Nephron (organoid): ENCODE results near the gene RASGEF1B.
A peak's percentile ranks its signal among the peaks of the same experiment; 100 is the strongest.

Source experiments
- H3K27ac Mint-ChIP-seq, 3 experiments: 2 replicates each; pipeline ENCODE4 v1.8.0; 2020; ENCODE audit warnings: mixed read lengths in 3 of 3, mild to moderate bottlenecking in 2 of 3, moderate library complexity in 1 of 3
- H3K27me3 Mint-ChIP-seq: 2 replicates; pipeline ENCODE4 v1.8.0; 2021; ENCODE audit warnings: low read depth, mild to moderate bottlenecking, moderate library complexity, mixed read lengths
- H3K36me3 Mint-ChIP-seq: 2 replicates; pipeline ENCODE4 v1.8.0; 2020; ENCODE audit warnings: low read depth, mixed read lengths
- H3K4me1 Mint-ChIP-seq: 2 replicates; pipeline ENCODE4 v1.8.0; 2020; ENCODE audit warnings: mixed read lengths
- H3K4me3 Mint-ChIP-seq, 3 experiments: 2 replicates each; pipeline ENCODE4 v1.8.0; 2020; ENCODE audit warnings: mild to moderate bottlenecking in 3 of 3, mixed read lengths in 3 of 3, moderate library complexity in 2 of 3
- H3K9me3 Mint-ChIP-seq: 2 replicates; pipeline ENCODE4 v1.8.0; 2020; ENCODE audit warnings: mixed read lengths
- CTCF ChIP-seq, 3 experiments: fragments of 200-600 bp; sonication (generic); IDR thresholded peaks; one replicate each; pipeline ENCODE4 v1.5.0; 2021; ENCODE audit warnings: antibody characterized with exemption in 3 of 3; ENCODE audit not compliant: unreplicated experiment in 3 of 3

RASGEF1B gene

DNA sequence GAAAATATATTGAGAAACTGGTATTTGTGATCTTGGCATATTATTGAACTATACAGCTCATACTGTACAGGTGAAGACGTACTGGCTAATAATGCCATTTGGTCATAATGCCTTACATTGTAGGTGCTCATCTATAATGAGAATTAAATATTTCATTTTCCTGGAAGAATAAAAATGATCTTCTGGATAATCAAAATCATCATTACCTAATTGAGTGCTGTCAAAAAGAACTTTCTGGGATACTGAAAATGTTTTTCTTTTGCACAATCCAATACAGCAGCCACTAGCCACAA is 4.1 kb downstream of the RASGEF1B start:
- peak overlapping the region in 1 of 3 experiments; percentile 2 for H3K27ac Mint-ChIP-seq
- peak overlapping the region in 2 of 3 experiments; percentile 26 to 48 for H3K4me3 Mint-ChIP-seq
- peaks cover 5% of the 10 kb centered on the region for H3K27me3 Mint-ChIP-seq
- H3K36me3 Mint-ChIP-seq: no peaks in the 10 kb centered on the region
- no peak for TF ChIP-seq CTCF (IDR thresholded peaks at IDR 0.05; ENCODE audit: unreplicated experiment in 3 of 3)
- H3K9me3 Mint-ChIP-seq: no peaks in the 10 kb centered on the region
- peaks cover 50% of the 10 kb centered on the region for H3K4me1 Mint-ChIP-seq

- Mint-ChIP-seq H3K36me3 (no peaks in the 10 kb centered on the region), H3K4me3 (peak overlapping the region in 2 of 3 experiments; percentile 26 to 48), H3K4me1 (peaks cover 47% of the 10 kb centered on the region), H3K27me3 (peaks cover 5% of the 10 kb centered on the region), H3K27ac (peak overlapping the region in 1 of 3 experiments; percentile 2), H3K9me3 (no peaks in the 10 kb centered on the region)
- peak; percentile 91 to 96 (median 96) for TF ChIP-seq CTCF (IDR thresholded peaks at IDR 0.05; ENCODE audit: unreplicated experiment in 3 of 3)
Observed at GRCh38 chr4:81466841-81467671, 4.7 kb downstream of the RASGEF1B start.

GRCh38 chr4:81465406-81466340 is 6.0 kb downstream of the RASGEF1B start:
- Mint-ChIP-seq H3K27me3 (peaks cover 5% of the 10 kb centered on the region), H3K9me3 (no peaks in the 10 kb centered on the region), H3K27ac (peak overlapping the region in 1 of 3 experiments; percentile 2), H3K36me3 (no peaks in the 10 kb centered on the region), H3K4me1 (peaks cover 49% of the 10 kb centered on the region), H3K4me3 (no peak overlapping the region)
- no peak for TF ChIP-seq CTCF (IDR thresholded peaks at IDR 0.05; ENCODE audit: unreplicated experiment in 3 of 3)

DNA sequence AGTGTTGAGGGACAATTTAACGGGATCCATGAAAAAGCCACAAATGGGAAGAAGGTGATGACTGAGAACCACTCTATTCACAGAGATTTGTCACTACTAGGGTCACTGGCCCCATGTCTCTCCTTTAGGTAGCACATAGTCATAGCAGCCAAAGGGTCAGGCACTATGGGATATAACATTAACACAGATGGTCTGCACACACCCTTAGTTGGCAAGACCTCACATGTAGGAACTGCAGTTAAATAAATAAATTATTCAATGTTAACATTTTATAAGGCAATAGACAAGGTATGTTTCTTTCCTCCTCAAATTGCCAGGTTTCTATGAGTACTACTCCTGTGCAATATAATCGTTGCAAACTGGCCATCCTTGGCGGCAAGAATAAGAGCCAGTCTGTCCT is 10.9 kb downstream of the RASGEF1B start:
- Mint-ChIP-seq H3K27me3 (no peaks in the 10 kb centered on the region), H3K4me3 (no peak overlapping the region), H3K27ac (no peak overlapping the region), H3K4me1 (peaks cover 19% of the 10 kb centered on the region), H3K9me3 (no peaks in the 10 kb centered on the region), H3K36me3 (peaks cover 14% of the 10 kb centered on the region)
- no peak for TF ChIP-seq CTCF (IDR thresholded peaks at IDR 0.05; ENCODE audit: unreplicated experiment in 3 of 3)

GRCh38 chr4:81460191-81460701 is 11.5 kb downstream of the RASGEF1B start:
- Mint-ChIP-seq H3K9me3 (no peaks in the 10 kb centered on the region), H3K4me1 (peaks cover 14% of the 10 kb centered on the region), H3K27ac (no peak overlapping the region), H3K36me3 (peaks cover 16% of the 10 kb centered on the region), H3K27me3 (no peaks in the 10 kb centered on the region), H3K4me3 (no peak overlapping the region)
- TF ChIP-seq CTCF (IDR thresholded peaks at IDR 0.05; ENCODE audit: unreplicated experiment in 3 of 3): no peak
